SK-N-SH (cell line): ENCODE measurements around the gene BCL6B. TPM values are rescaled to one million over a fixed set of nuclear protein-coding genes. Genes with fewer than 3 reads are reported as not detected.

Experiments
- CTCF ChIA-PET: fragments of 300-600, 350-600 bp; formaldehyde crosslinking; extraction: SDS; loops from one replicate; lab custom pipeline; 2021; lab: Yijun Ruan, JAX
- POLR2A ChIA-PET: fragments of 350-600 bp; sonication (Branson Sonifier 250); formaldehyde crosslinking; extraction: SDS; loops from one replicate; lab custom pipeline; 2020; ENCODE audit warnings: antibody characterized with exemption, inconsistent platforms; lab: Yijun Ruan, JAX
- DNase-seq: peaks from one replicate; pipeline ENCODE4 v3.0.0; 2012
- H2AFZ ChIP-seq: fragments of 200-600 bp; sonication (generic); 2 replicates; pipeline ENCODE4 v1.8.1; 2016; ENCODE audit warnings: antibody characterized with exemption, mild to moderate bottlenecking, low read depth
- H3F3A ChIP-seq: fragments of 200-600 bp; sonication (generic); replicated peaks from 2 replicates; pipeline ENCODE3; 2016; ENCODE audit warnings: antibody characterized with exemption, mild to moderate bottlenecking; ENCODE audit not compliant: insufficient read depth
- H3K27ac ChIP-seq, 2 experiments: fragments of 200-500 bp in 1 of 2; fragments of 200-600 bp in 1 of 2; sonication (Bioruptor generic) in 1 of 2; sonication (generic), shearing (Covaris generic) in 1 of 2; 2 replicates each; pipeline versions ENCODE4 v1.5.1 to v1.6.1; 2014 to 2016; ENCODE audit warnings: low read depth in 2 of 2, inconsistent platforms in 1 of 2, low read length in 1 of 2, mild to moderate bottlenecking in 1 of 2, mixed read lengths in 1 of 2
- H3K27me3 ChIP-seq: fragments of 200-600 bp; sonication (generic), shearing (Covaris generic); 2 replicates; pipeline ENCODE4 v1.6.1; 2016; ENCODE audit warnings: mixed run types; ENCODE audit not compliant: insufficient read depth
- H3K36me3 ChIP-seq, 2 experiments: fragments of 200-500 bp in 1 of 2; fragments of 200-600 bp in 1 of 2; sonication (Bioruptor generic) in 1 of 2; sonication (generic) in 1 of 2; replicated peaks in 1 of 2; 2 replicates each; pipeline versions ENCODE3 to v1.5.1; 2014 to 2016; ENCODE audit warnings: low read length in 1 of 2, mild to moderate bottlenecking in 1 of 2; ENCODE audit not compliant: insufficient read depth in 2 of 2, control insufficient read depth in 1 of 2
- H3K4me1 ChIP-seq, 2 experiments: fragments of 200-500 bp in 1 of 2; fragments of 200-600 bp in 1 of 2; sonication (Bioruptor generic) in 1 of 2; sonication (generic), shearing (Covaris generic) in 1 of 2; 2 replicates each; pipeline versions ENCODE4 v1.5.1 to v1.6.1; 2014 to 2016; ENCODE audit warnings: low read depth in 1 of 2, low read length in 1 of 2, mixed run types in 1 of 2; ENCODE audit not compliant: insufficient read depth in 2 of 2, control insufficient read depth in 1 of 2
- H3K4me2 ChIP-seq: fragments of 200-600 bp; sonication (generic), shearing (Covaris generic); 2 replicates; pipeline ENCODE4 v1.6.1; 2017; ENCODE audit warnings: mixed run types
- H3K4me3 ChIP-seq, 2 experiments: fragments of 200-500 bp in 1 of 2; fragments of 200-600 bp in 1 of 2; sonication (Bioruptor generic) in 1 of 2; sonication (generic), shearing (Covaris generic) in 1 of 2; 2 replicates each; pipeline versions ENCODE4 v1.5.1 to v1.8.1; 2014 to 2016; ENCODE audit warnings: low read depth in 2 of 2, inconsistent platforms in 1 of 2, low read length in 1 of 2, mild to moderate bottlenecking in 1 of 2, mixed read lengths in 1 of 2, moderate library complexity in 1 of 2
- H3K79me2 ChIP-seq: fragments of 200-600 bp; sonication (generic); 2 replicates; pipeline ENCODE4 v1.8.1; 2017; ENCODE audit warnings: mild to moderate bottlenecking; ENCODE audit not compliant: insufficient read depth
- H3K9ac ChIP-seq: fragments of 200-600 bp; sonication (generic); 2 replicates; pipeline ENCODE4 v1.6.1; 2017; ENCODE audit warnings: mixed run types
- H3K9me2 ChIP-seq: fragments of 200-600 bp; sonication (generic); 2 replicates; pipeline ENCODE4 v1.6.1; 2017; ENCODE audit warnings: mixed run types
- H3K9me3 ChIP-seq: fragments of 200-600 bp; sonication (generic); 2 replicates; pipeline ENCODE4 v1.6.1; 2017; ENCODE audit warnings: mixed run types, mild to moderate bottlenecking, moderate library complexity
- H4K20me1 ChIP-seq: fragments of 200-600 bp; sonication (generic); 2 replicates; pipeline ENCODE4 v1.6.1; 2017; ENCODE audit warnings: mild to moderate bottlenecking, mixed run types; ENCODE audit not compliant: insufficient read depth
- ELF1 ChIP-seq: IDR thresholded peaks from 2 replicates; pipeline ENCODE4 v1.4.0; 2012
- GATA2 ChIP-seq: sonication (generic); formaldehyde crosslinking; IDR thresholded peaks from 2 replicates; pipeline ENCODE4 v1.5.0; 2020; ENCODE audit warnings: mild to moderate bottlenecking, missing genetic modification reagents
- JUND ChIP-seq: IDR thresholded peaks from 2 replicates; pipeline ENCODE4 v1.4.0; 2012
- MXI1 ChIP-seq: IDR thresholded peaks from 2 replicates; pipeline ENCODE4 v1.6.1; 2012; ENCODE audit warnings: mild to moderate bottlenecking, low read depth, low read length, improper control_type of control experiment
- NFIC ChIP-seq: IDR thresholded peaks from 2 replicates; pipeline ENCODE4 v1.4.0; 2012; ENCODE audit warnings: borderline replicate concordance
- RXRA ChIP-seq: IDR thresholded peaks from 2 replicates; pipeline ENCODE4 v1.4.0; 2012; ENCODE audit warnings: low read depth, mild to moderate bottlenecking, borderline replicate concordance
- WGBS: methylation state at CpG from one replicate; pipeline ENCODE4 v1.1.6; 2017; ENCODE audit warnings: low lambda C conversion rate; 5-methylcytosine and 5-hydroxymethylcytosine counted together
- polyA plus RNA-seq, 3 experiments: library from polyadenylated mRNA; depleted of rRNA; stranded (reverse); fragments of >200 nt; gene quantifications; 2 replicates each; pipeline ENCODE4 v1.2.3, GENCODE V29; 2012
- TF ChIP-seq, protein P1 (sequence below): fragments of 200-600 bp; sonication (generic); IDR thresholded peaks from 2 replicates; pipeline ENCODE4 v1.6.1; 2017; ENCODE audit warnings: antibody characterized with exemption, mild to moderate bottlenecking, moderate library complexity
- TF ChIP-seq, protein P2 (sequence below): IDR thresholded peaks from 2 replicates; pipeline ENCODE4 v1.4.0; 2012; ENCODE audit warnings: low read depth, borderline replicate concordance
- TF ChIP-seq, protein P3 (sequence below): IDR thresholded peaks from 2 replicates; pipeline ENCODE4 v1.6.1; 2012; ENCODE audit warnings: mild to moderate bottlenecking, low read depth, low read length, moderate library complexity

Gene BCL6B
- polyA plus RNA-seq, 1 of the 3 experiments (the other 2 are of a cell fraction), result 0.02 TPM

DNA sequence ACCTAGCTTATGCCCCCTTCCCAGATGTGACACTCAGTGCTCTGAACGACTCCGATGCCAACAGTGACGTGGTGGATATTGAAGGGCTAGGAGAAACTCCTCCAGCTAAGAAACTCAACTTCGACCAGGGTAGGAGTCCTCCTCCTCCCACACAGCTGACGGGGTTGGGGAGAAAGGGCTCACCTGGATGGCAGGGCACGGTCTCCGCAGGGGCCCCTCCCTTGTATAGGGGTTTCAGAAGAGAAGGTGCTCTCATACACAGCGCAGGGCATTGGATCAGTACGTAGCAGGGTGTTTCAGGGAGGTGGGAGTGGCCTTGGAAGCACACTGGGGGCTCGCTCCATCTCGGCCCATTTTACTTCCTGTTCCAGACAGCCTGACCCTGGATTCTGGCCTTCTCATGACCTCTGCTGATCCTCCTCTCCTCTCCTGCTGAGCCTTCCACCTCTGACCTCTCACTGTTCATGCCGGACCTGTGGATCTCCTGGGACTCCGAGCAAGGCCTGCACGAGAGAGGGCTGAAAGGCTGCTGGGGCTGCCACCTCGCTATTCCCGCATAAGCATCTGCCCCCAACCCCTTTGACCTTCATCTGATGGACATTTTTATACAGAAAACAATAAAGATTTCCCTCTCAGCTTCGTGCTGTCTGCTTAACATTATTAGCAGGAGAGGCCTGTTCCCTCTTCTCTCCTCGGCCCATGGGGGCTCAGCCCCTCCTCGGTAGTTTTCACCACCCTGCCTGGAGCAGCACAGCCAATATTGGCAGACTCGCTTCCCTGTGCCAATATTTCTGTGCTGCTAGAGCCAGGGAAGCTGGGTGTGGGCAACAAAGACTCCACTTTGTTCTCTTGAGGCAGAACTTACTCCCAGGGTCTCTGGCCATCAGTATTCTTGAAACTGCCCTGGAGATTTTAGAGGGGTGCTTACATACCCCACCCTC, 5.7 kb upstream of the BCL6B start:
- no peak overlapping the region for H2AFZ ChIP-seq
- peaks cover 18% of the 10 kb centered on the region for H3K79me2 ChIP-seq
- TF ChIP-seq RXRA, result no peak
- TF ChIP-seq ELF1, result no peak
- no peak for TF ChIP-seq JUND
- TF ChIP-seq, protein P1, sequence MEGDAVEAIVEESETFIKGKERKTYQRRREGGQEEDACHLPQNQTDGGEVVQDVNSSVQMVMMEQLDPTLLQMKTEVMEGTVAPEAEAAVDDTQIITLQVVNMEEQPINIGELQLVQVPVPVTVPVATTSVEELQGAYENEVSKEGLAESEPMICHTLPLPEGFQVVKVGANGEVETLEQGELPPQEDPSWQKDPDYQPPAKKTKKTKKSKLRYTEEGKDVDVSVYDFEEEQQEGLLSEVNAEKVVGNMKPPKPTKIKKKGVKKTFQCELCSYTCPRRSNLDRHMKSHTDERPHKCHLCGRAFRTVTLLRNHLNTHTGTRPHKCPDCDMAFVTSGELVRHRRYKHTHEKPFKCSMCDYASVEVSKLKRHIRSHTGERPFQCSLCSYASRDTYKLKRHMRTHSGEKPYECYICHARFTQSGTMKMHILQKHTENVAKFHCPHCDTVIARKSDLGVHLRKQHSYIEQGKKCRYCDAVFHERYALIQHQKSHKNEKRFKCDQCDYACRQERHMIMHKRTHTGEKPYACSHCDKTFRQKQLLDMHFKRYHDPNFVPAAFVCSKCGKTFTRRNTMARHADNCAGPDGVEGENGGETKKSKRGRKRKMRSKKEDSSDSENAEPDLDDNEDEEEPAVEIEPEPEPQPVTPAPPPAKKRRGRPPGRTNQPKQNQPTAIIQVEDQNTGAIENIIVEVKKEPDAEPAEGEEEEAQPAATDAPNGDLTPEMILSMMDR, result no peak
- TF ChIP-seq, protein P2, sequence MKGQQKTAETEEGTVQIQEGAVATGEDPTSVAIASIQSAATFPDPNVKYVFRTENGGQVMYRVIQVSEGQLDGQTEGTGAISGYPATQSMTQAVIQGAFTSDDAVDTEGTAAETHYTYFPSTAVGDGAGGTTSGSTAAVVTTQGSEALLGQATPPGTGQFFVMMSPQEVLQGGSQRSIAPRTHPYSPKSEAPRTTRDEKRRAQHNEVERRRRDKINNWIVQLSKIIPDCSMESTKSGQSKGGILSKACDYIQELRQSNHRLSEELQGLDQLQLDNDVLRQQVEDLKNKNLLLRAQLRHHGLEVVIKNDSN, result no peak
- TF ChIP-seq, protein P3, sequence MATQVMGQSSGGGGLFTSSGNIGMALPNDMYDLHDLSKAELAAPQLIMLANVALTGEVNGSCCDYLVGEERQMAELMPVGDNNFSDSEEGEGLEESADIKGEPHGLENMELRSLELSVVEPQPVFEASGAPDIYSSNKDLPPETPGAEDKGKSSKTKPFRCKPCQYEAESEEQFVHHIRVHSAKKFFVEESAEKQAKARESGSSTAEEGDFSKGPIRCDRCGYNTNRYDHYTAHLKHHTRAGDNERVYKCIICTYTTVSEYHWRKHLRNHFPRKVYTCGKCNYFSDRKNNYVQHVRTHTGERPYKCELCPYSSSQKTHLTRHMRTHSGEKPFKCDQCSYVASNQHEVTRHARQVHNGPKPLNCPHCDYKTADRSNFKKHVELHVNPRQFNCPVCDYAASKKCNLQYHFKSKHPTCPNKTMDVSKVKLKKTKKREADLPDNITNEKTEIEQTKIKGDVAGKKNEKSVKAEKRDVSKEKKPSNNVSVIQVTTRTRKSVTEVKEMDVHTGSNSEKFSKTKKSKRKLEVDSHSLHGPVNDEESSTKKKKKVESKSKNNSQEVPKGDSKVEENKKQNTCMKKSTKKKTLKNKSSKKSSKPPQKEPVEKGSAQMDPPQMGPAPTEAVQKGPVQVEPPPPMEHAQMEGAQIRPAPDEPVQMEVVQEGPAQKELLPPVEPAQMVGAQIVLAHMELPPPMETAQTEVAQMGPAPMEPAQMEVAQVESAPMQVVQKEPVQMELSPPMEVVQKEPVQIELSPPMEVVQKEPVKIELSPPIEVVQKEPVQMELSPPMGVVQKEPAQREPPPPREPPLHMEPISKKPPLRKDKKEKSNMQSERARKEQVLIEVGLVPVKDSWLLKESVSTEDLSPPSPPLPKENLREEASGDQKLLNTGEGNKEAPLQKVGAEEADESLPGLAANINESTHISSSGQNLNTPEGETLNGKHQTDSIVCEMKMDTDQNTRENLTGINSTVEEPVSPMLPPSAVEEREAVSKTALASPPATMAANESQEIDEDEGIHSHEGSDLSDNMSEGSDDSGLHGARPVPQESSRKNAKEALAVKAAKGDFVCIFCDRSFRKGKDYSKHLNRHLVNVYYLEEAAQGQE, result no peak
- TF ChIP-seq NFIC, result no peak
- no peak for TF ChIP-seq MXI1
- no peak for TF ChIP-seq GATA2 (CRISPR knock-in tag)
- TF ChIP-seq, all 33 proteins: peak for 0
- Histone ChIP-seq H3K4me1 (peaks cover 9 to 35% of the 10 kb centered on the region in 2 experiments; a peak in 2 of 4 replicates), H3K4me2 (no peak overlapping the region), H3K27me3 (no peaks in the 10 kb centered on the region), H3K9ac (no peak overlapping the region), H3K9me3 (no peaks in the 10 kb centered on the region), H3K27ac (no peak overlapping the region; a peak in 1 of 4 replicates), H3K36me3 (peaks cover 0 to 7% of the 10 kb centered on the region in 2 experiments), H3F3A (peaks cover 27% of the 10 kb centered on the region), H3K4me3 (no peak overlapping the region), H4K20me1 (no peaks in the 10 kb centered on the region), H3K9me2 (no peaks in the 10 kb centered on the region)
- ChIA-PET CTCF (interaction anchor here (1.4 to 1.9 kb wide), 3 partner anchors 17 to 103 kb away, joined by 3 to 9 read pairs (median 7); no protein-coding TSS in a partner anchor), POLR2A (no interaction called here)
- WGBS, result 93% methylated on average over 13 of the region's 20 CpGs
- no peak for DNase-seq
